ENCODE data around the gene ZC3H10. TPM values are rescaled to one million over a fixed set of nuclear protein-coding genes. Genes with fewer than 3 reads are reported as not detected.

The ZC3H10 gene
- polyA plus RNA-seq, 1 donor from 2014 or later, result 6.7 TPM

DNA sequence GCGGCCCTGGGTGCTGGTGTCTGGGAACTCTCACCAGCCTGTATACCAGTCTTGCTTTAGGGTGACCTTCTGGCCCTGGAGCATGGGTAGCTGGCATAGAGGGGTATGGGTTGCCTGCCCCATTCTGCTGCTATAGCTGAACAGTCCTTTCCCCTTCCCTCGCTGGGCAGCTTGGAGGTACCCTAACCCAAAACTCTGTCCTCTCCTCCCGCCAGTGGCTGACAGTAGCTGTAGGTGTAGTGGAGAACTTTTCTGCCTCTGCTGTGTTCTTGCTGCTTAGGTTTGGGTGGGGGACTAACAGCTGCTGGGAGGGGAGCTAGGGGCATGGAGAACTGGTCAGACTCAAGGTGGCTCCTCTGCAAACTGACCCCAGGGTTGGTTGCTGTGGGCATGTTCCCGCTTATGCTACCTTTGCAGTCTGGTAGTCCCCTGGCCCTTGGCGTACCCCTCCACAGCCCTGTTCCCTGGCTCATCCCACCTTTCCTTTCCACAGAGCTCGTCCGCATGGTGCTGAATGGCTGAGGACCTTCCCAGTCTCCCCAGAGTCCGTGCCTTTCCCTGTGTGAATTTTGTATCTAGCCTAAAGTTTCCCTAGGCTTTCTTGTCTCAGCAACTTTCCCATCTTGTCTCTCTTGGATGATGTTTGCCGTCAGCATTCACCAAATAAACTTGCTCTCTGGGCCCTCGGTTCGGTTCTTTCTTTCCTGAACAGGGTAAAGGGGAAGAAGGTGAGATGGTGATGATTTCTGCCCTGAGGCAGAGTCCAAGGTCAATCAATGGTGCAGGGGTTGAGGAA lies 43.0 kb downstream of the ZC3H10 start:
- peak overlapping the region; percentile 97 for H3K9ac ChIP-seq (ENCODE audit: low read length)
- no peak for TF ChIP-seq POLR2AphosphoS5 (IDR thresholded peaks at IDR 0.05)
- TF ChIP-seq EP300 (conservative IDR thresholded peaks at IDR 0.05; ENCODE audit: poor library complexity, severe bottlenecking), result no peak
- no peak for TF ChIP-seq TAF1 (IDR thresholded peaks at IDR 0.05; ENCODE audit: low read depth)
- TF ChIP-seq, protein P1, sequence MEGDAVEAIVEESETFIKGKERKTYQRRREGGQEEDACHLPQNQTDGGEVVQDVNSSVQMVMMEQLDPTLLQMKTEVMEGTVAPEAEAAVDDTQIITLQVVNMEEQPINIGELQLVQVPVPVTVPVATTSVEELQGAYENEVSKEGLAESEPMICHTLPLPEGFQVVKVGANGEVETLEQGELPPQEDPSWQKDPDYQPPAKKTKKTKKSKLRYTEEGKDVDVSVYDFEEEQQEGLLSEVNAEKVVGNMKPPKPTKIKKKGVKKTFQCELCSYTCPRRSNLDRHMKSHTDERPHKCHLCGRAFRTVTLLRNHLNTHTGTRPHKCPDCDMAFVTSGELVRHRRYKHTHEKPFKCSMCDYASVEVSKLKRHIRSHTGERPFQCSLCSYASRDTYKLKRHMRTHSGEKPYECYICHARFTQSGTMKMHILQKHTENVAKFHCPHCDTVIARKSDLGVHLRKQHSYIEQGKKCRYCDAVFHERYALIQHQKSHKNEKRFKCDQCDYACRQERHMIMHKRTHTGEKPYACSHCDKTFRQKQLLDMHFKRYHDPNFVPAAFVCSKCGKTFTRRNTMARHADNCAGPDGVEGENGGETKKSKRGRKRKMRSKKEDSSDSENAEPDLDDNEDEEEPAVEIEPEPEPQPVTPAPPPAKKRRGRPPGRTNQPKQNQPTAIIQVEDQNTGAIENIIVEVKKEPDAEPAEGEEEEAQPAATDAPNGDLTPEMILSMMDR (IDR thresholded peaks at IDR 0.05; ENCODE audit: poor library complexity, severe bottlenecking), result no peak
- no peak for TF ChIP-seq MXI1 (conservative IDR thresholded peaks at IDR 0.05; ENCODE audit: poor library complexity, severe bottlenecking)
- TF ChIP-seq, protein P2, sequence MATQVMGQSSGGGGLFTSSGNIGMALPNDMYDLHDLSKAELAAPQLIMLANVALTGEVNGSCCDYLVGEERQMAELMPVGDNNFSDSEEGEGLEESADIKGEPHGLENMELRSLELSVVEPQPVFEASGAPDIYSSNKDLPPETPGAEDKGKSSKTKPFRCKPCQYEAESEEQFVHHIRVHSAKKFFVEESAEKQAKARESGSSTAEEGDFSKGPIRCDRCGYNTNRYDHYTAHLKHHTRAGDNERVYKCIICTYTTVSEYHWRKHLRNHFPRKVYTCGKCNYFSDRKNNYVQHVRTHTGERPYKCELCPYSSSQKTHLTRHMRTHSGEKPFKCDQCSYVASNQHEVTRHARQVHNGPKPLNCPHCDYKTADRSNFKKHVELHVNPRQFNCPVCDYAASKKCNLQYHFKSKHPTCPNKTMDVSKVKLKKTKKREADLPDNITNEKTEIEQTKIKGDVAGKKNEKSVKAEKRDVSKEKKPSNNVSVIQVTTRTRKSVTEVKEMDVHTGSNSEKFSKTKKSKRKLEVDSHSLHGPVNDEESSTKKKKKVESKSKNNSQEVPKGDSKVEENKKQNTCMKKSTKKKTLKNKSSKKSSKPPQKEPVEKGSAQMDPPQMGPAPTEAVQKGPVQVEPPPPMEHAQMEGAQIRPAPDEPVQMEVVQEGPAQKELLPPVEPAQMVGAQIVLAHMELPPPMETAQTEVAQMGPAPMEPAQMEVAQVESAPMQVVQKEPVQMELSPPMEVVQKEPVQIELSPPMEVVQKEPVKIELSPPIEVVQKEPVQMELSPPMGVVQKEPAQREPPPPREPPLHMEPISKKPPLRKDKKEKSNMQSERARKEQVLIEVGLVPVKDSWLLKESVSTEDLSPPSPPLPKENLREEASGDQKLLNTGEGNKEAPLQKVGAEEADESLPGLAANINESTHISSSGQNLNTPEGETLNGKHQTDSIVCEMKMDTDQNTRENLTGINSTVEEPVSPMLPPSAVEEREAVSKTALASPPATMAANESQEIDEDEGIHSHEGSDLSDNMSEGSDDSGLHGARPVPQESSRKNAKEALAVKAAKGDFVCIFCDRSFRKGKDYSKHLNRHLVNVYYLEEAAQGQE (IDR thresholded peaks at IDR 0.05; ENCODE audit: borderline replicate concordance), result no peak
- no peak for TF ChIP-seq EZH2 (IDR thresholded peaks at IDR 0.05; ENCODE audit: borderline replicate concordance, insufficient read depth, low read length, poor library complexity, severe bottlenecking)
- TF ChIP-seq SMC3 (conservative IDR thresholded peaks at IDR 0.05; ENCODE audit: poor library complexity), result no peak

DNA sequence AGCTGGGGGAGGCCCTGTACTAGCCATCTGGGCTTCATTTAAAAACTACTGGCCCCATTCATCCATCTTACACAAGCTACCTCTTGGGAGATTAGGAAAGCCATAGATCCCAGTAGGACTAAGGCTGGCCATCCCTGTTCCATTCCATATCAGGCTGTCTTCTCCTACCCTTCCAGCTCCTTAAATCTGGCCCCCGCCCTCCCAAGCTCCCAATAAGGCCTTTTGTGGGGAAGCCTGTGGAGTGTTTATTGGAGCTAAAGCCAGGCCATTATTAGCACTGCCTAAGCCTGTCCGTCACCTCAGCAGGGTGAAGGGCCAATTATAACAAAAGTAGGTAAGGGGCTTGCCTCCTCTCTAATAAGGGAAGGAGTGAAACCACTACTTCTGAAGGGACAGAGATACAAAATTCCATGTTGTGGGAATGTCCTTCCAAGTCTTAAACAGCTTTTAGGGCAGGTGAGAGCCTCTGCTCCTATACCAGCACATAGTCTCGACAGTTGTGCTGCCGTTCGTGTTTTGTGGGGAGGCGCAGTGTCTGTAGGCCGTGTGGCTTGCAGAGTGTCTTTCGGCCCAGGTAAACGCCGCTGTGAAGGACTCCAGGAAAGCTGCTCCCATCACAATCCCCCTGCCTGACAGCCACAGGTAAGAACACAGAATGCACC lies 43.8 kb downstream of the ZC3H10 start:
- TF ChIP-seq RAD21 (conservative IDR thresholded peaks at IDR 0.05) (no peak), TAF1 (IDR thresholded peaks at IDR 0.05; ENCODE audit: low read depth) (no peak), EZH2 (IDR thresholded peaks at IDR 0.05; ENCODE audit: borderline replicate concordance, insufficient read depth, low read length, poor library complexity, severe bottlenecking) (no peak), POLR2AphosphoS5 (IDR thresholded peaks at IDR 0.05) (no peak), EP300 (conservative IDR thresholded peaks at IDR 0.05; ENCODE audit: poor library complexity, severe bottlenecking) (no peak), SMC3 (conservative IDR thresholded peaks at IDR 0.05; ENCODE audit: poor library complexity) (no peak), MXI1 (conservative IDR thresholded peaks at IDR 0.05; ENCODE audit: poor library complexity, severe bottlenecking) (no peak)
- TF ChIP-seq, protein P2 (IDR thresholded peaks at IDR 0.05; ENCODE audit: borderline replicate concordance), result no peak
- TF ChIP-seq, protein P1 (IDR thresholded peaks at IDR 0.05; ENCODE audit: poor library complexity, severe bottlenecking), result no peak
- Histone ChIP-seq H4K20me1 (ENCODE audit: insufficient read depth) (peaks cover 5% of the 10 kb centered on the region), H3K27me3 (ENCODE audit: insufficient read depth, low read depth, low read length) (no peaks in the 10 kb centered on the region), H3K9me3 (ENCODE audit: low read length) (no peaks in the 10 kb centered on the region), H3K27ac (ENCODE audit: low read length) (no peak overlapping the region), H3F3A (ENCODE audit: insufficient read depth, low read length, poor library complexity, severe bottlenecking) (peaks cover 5% of the 10 kb centered on the region), H2AFZ (ENCODE audit: low read depth, low read length) (no peak overlapping the region), H3K4me3 (ENCODE audit: low read length) (peak overlapping the region; percentile 79), H3K79me2 (replicated peaks; ENCODE audit: insufficient read depth, low read length) (peaks cover 26% of the 10 kb centered on the region), H3K9me2 (ENCODE audit: insufficient read depth, low read length) (no peaks in the 10 kb centered on the region), H3K4me2 (ENCODE audit: low read length) (no peak overlapping the region), H3K9ac (ENCODE audit: low read length) (no peak overlapping the region), H3K36me3 (ENCODE audit: insufficient read depth, low read length) (peaks cover 13% of the 10 kb centered on the region)

More for the DNA sequence above, 43.0 kb downstream of the ZC3H10 start:
- Histone ChIP-seq H4K20me1 (ENCODE audit: insufficient read depth) (peaks cover 5% of the 10 kb centered on the region), H3K4me2 (ENCODE audit: low read length) (peak overlapping the region; percentile 97), H3K27ac (ENCODE audit: low read length) (no peak overlapping the region), H3F3A (ENCODE audit: insufficient read depth, low read length, poor library complexity, severe bottlenecking) (peaks cover 5% of the 10 kb centered on the region), H3K9me3 (ENCODE audit: low read length) (no peaks in the 10 kb centered on the region), H3K9me2 (ENCODE audit: insufficient read depth, low read length) (no peaks in the 10 kb centered on the region), H3K79me2 (replicated peaks; ENCODE audit: insufficient read depth, low read length) (peaks cover 26% of the 10 kb centered on the region), H3K27me3 (ENCODE audit: insufficient read depth, low read depth, low read length) (no peaks in the 10 kb centered on the region), H3K36me3 (ENCODE audit: insufficient read depth, low read length) (peaks cover 13% of the 10 kb centered on the region), H3K4me3 (ENCODE audit: low read length) (peak overlapping the region; percentile 79), H2AFZ (ENCODE audit: low read depth, low read length) (no peak overlapping the region)

All from neural cell (in vitro differentiated cells).